Stomach smooth muscle (tissue), 2 donors: Measurements from ENCODE around the gene LRFN3.
"Not testable (repeated sequence)": the region's sequence is repeated elsewhere in the genome, so short reads cannot be mapped to it uniquely, and the experiment has no call there.

Experiments
- H3K27ac ChIP-seq: one replicate; pipeline ENCODE4 v1.7.0; 2013; ENCODE audit warnings: mild to moderate bottlenecking, low read length, inconsistent platforms
- H3K27me3 ChIP-seq, 2 donors: one replicate each; pipeline ENCODE4 v1.7.0; 2013; ENCODE audit warnings: low read length in 2 of 2; ENCODE audit not compliant: insufficient read depth in 2 of 2, control insufficient read depth in 1 of 2
- H3K36me3 ChIP-seq, 2 donors: one replicate each; pipeline ENCODE4 v1.7.0; 2013; ENCODE audit warnings: low read length in 2 of 2; ENCODE audit not compliant: control insufficient read depth in 2 of 2, insufficient read depth in 2 of 2
- H3K4me1 ChIP-seq: one replicate; pipeline ENCODE4 v1.7.0; 2013; ENCODE audit warnings: low read length; ENCODE audit not compliant: control insufficient read depth, insufficient read depth
- H3K4me3 ChIP-seq, 2 donors: one replicate each; pipeline ENCODE4 v1.7.0; 2013; ENCODE audit warnings: low read length in 2 of 2
- H3K9ac ChIP-seq, 2 donors: one replicate each; pipeline ENCODE4 v1.7.0; 2013; ENCODE audit warnings: low read length in 2 of 2, mild to moderate bottlenecking in 1 of 2
- H3K9me3 ChIP-seq, 2 donors: one replicate each; pipeline ENCODE4 v1.7.0; 2013; ENCODE audit warnings: low read length in 2 of 2; ENCODE audit not compliant: control insufficient read depth in 2 of 2
- donor health status: healthy.
- donor health status: Pancreatic carcinoma.

The LRFN3 gene

DNA sequence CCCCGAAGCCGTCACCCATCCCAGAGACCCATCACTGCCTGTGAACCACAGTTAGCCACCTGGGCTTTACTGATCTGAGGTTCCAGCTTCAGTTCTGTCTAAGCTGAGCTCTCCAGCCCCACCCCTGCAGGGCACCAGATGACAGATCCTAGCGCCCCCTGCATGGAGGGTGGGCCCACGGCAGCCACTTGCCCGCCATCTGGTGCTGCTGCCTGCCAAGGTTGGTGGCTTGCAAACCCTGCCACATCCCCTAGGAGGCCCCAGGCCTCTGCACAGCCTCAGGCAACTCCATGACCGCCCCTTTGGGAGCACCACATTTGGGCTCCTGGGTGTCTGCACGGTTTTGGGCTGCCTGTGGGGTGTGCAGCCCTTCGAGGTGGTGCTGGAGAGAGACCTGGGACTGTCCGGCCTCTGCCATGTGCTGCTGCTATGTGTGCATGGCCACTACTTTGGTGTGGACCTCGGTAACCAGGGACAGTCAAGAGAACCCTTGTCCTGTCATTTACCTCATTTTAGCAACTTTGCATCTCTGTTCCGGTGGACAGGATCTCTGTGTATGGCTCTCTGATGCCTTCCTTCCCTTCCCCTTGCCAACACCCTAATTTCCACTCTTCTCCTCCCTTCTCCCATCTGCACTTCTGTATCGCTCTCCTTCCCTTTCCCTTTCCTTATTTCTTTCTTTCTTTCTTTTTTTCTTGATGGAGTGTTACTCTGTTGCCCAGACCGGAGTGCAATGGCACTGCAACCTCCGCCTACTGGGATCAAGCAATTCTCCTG is 41.5 kb downstream of the LRFN3 start:
- H3K36me3 ChIP-seq = no peaks in the 10 kb centered on the region
- no peaks in the 10 kb centered on the region for H3K9me3 ChIP-seq
- no peaks in the 10 kb centered on the region for H3K4me1 ChIP-seq
- H3K27me3 ChIP-seq = peaks cover 4 to 18% of the 10 kb centered on the region in 2 donors
- H3K9ac ChIP-seq = no peak overlapping the region
- H3K4me3 ChIP-seq = no peak overlapping the region
- H3K27ac ChIP-seq = no peak overlapping the region

GRCh38 chr19:35978271-35978670 is 42.1 kb downstream of the LRFN3 start:
- Histone ChIP-seq H3K9me3 (no peaks in the 10 kb centered on the region), H3K9ac (no peak overlapping the region), H3K27me3 (peaks cover 4 to 18% of the 10 kb centered on the region in 2 donors), H3K27ac (no peak overlapping the region), H3K36me3 (no peaks in the 10 kb centered on the region), H3K4me3 (no peak overlapping the region), H3K4me1 (no peaks in the 10 kb centered on the region)

GRCh38 chr19:35978832-35979365 is 42.7 kb downstream of the LRFN3 start:
- no peaks in the 10 kb centered on the region for H3K9me3 ChIP-seq
- H3K9ac ChIP-seq = no peak overlapping the region
- peaks cover 4 to 20% of the 10 kb centered on the region in 2 donors for H3K27me3 ChIP-seq
- H3K36me3 ChIP-seq = no peaks in the 10 kb centered on the region
- H3K4me1 ChIP-seq = no peaks in the 10 kb centered on the region
- H3K4me3 ChIP-seq = no peak overlapping the region
- H3K27ac ChIP-seq = no peak overlapping the region

- not testable (repeated sequence) for H3K36me3 ChIP-seq
These were observed 44.8 kb downstream of the LRFN3 start for GRCh38 chr19:35980997-35981396.

GRCh38 chr19:35983177-35983576 is 47.0 kb downstream of the LRFN3 start:
- Histone ChIP-seq H3K9me3 (no peaks in the 10 kb centered on the region), H3K27me3 (peaks cover 22 to 31% of the 10 kb centered on the region in 2 donors), H3K4me3 (no peak overlapping the region), H3K4me1 (no peaks in the 10 kb centered on the region), H3K36me3 (no peaks in the 10 kb centered on the region), H3K9ac (no peak overlapping the region), H3K27ac (no peak overlapping the region)

More at GRCh38 chr19:35980997-35981396, 44.8 kb downstream of the LRFN3 start:
- H3K9me3 ChIP-seq, H3K27ac ChIP-seq, H3K4me3 ChIP-seq, H3K4me1 ChIP-seq, H3K9ac ChIP-seq: not testable (repeated sequence)
- peaks cover 13 to 26% of the 10 kb centered on the region in 2 donors for H3K27me3 ChIP-seq

GRCh38 chr19:35986111-35986510 is 49.9 kb downstream of the LRFN3 start:
- no peaks in the 10 kb centered on the region for H3K4me1 ChIP-seq
- no peaks in the 10 kb centered on the region for H3K36me3 ChIP-seq
- H3K4me3 ChIP-seq = no peak overlapping the region
- H3K9ac ChIP-seq = no peak overlapping the region
- peaks cover 24 to 26% of the 10 kb centered on the region in 2 donors for H3K27me3 ChIP-seq
- no peak overlapping the region for H3K27ac ChIP-seq
- H3K9me3 ChIP-seq = no peaks in the 10 kb centered on the region

DNA sequence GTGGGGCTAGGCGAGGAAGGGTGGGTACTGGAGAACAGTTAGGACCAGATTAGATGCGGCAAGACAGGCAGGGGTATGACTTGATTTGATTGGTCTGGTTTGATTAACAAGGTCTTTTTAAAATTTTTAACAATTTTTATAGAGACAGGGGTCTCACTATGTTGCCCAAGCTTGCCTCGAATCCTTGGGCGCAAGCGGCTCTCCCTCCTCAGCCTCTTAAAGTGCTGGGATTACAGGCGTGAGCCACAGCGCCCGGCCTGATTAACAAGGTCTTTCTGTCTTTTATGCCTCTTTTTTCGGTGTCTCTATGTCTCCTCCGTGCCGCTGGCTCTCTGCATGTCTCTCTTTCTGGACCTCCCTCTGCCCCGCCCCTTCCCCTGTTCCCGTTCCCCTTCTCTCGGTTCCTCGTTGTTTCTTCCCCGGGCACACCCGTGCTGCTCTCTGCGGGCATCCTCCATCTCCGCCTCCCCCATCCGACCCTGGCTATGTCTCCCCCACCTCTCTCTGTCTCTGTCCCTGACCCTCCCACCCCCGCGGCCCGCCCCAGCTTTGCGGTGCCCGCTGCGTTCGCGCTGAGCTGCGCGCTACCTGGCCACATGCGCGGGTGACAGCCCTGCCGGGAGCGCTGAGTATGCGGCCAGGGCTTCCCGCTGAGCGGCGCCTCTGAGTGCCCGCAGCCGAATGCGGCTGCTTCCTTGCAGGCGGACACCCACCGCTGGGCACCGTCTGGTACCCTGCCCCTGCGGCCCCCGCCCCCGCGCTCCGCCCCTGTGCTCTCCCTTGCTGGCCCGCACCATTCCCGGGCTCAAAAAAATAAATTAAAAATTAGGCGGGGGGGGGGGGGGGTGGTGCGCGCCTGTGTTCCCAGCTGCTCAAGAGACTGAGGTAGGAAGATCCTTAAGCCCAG is 50.7 kb downstream of the LRFN3 start:
- Histone ChIP-seq H3K4me1 (no peaks in the 10 kb centered on the region), H3K9me3 (no peaks in the 10 kb centered on the region), H3K9ac (no peak overlapping the region), H3K4me3 (peak overlapping the region in 1 of 2 donors; percentile 22), H3K27ac (no peak overlapping the region), H3K36me3 (no peaks in the 10 kb centered on the region), H3K27me3 (peaks cover 23 to 24% of the 10 kb centered on the region in 2 donors)

- H3K27ac ChIP-seq = no peak overlapping the region
- H3K27me3 ChIP-seq = peaks cover 21 to 24% of the 10 kb centered on the region in 2 donors
- H3K36me3 ChIP-seq = no peaks in the 10 kb centered on the region
- no peak overlapping the region for H3K9ac ChIP-seq
- no peak overlapping the region for H3K4me3 ChIP-seq
- H3K4me1 ChIP-seq = no peaks in the 10 kb centered on the region
- no peaks in the 10 kb centered on the region for H3K9me3 ChIP-seq
These were observed 51.4 kb downstream of the LRFN3 start for GRCh38 chr19:35987571-35987896.

- Histone ChIP-seq H3K9ac (no peak overlapping the region), H3K36me3 (no peaks in the 10 kb centered on the region), H3K9me3 (no peaks in the 10 kb centered on the region), H3K4me1 (peaks cover 2% of the 10 kb centered on the region), H3K4me3 (no peak overlapping the region), H3K27ac (no peak overlapping the region), H3K27me3 (peaks cover 19 to 24% of the 10 kb centered on the region in 2 donors)
These were observed 52.6 kb downstream of the LRFN3 start for GRCh38 chr19:35988824-35989223.

- H3K36me3 ChIP-seq = no peaks in the 10 kb centered on the region
- peaks cover 16 to 20% of the 10 kb centered on the region in 2 donors for H3K27me3 ChIP-seq
- H3K9me3 ChIP-seq = no peaks in the 10 kb centered on the region
- H3K4me3 ChIP-seq = no peak overlapping the region
- no peak overlapping the region for H3K27ac ChIP-seq
- no peak overlapping the region for H3K9ac ChIP-seq
- H3K4me1 ChIP-seq = peaks cover 8% of the 10 kb centered on the region
These were observed 54.0 kb downstream of the LRFN3 start for GRCh38 chr19:35990156-35990555.
